A673 (cell line): ENCODE data around the gene VWA2.

Source experiments
- CTCF ChIP-seq: fragments of 300-800, 200-600 bp; sonication (generic); conservative IDR thresholded peaks from 2 replicates; pipeline ENCODE4 v1.5.1; 2017; ENCODE audit warnings: low read depth, mild to moderate bottlenecking, antibody characterized with exemption, low read length, moderate library complexity, mixed read lengths
- EZH2 ChIP-seq: fragments of 200-600 bp; sonication (generic); IDR thresholded peaks from 2 replicates; pipeline ENCODE4 v1.6.1; 2017; ENCODE audit warnings: borderline replicate concordance, low read depth, mild to moderate bottlenecking, mixed read lengths, antibody characterized with exemption, low read length; ENCODE audit not compliant: poor library complexity, severe bottlenecking

GRCh38 chr10:114274616-114275453 lies 35.8 kb downstream of the VWA2 start:
- TF ChIP-seq EZH2 (no peak), CTCF (no peak)
